Body of pancreas (tissue), 4 donors: ENCODE results near the gene ZNF134.

Source experiments
- CTCF ChIP-seq, 7 experiments: fragments of 450-650 bp in 4 of 7; fragments of 200-600 bp in 3 of 7; sonication (generic) in 3 of 7; IDR thresholded peaks; one replicate each; pipeline ENCODE4 v1.5.1; 2016 to 2019; ENCODE audit warnings: antibody characterized with exemption in 7 of 7
- POLR2A ChIP-seq, 3 donors: fragments of 450-650 bp; IDR thresholded peaks; one replicate each; pipeline ENCODE4 v1.6.1; 2016; ENCODE audit warnings: antibody characterized with exemption in 3 of 3, mild to moderate bottlenecking in 2 of 3

GRCh38 chr19:57656346-57656745, 42.3 kb downstream of the ZNF134 start:
- TF ChIP-seq CTCF (IDR thresholded peaks at IDR 0.05) (no peak), POLR2A (IDR thresholded peaks at IDR 0.05) (no peak)
